K562 (cell line): ENCODE data around the gene BLVRA. TPM values are rescaled to one million over a fixed set of nuclear protein-coding genes. Genes with fewer than 3 reads are reported as not detected.

Source experiments
- ATAC-seq: fragments of 200-7000 bp; cut with Tn5 transposase; 3 replicates; pipeline ENCODE4 v1.9.1; 2020; ENCODE audit warnings: moderate library complexity
- BruUV-seq: library from RNA; stranded (reverse); fragments of 400-500 nt; replicated peaks from 2 replicates; lab custom pipeline; 2021; lab: Mats Ljungman, UMichigan
- CTCF ChIA-PET: fragments of 300-600 bp; formaldehyde crosslinking; extraction: SDS; loops from one replicate; lab custom pipeline; 2021; ENCODE audit warnings: low intra/inter-chr PET ratio; lab: Yijun Ruan, JAX
- POLR2A ChIA-PET: fragments of 300-600, 350-650 bp; sonication (Branson Sonifier 250); formaldehyde crosslinking; extraction: SDS; loops from one replicate; lab custom pipeline; 2021; ENCODE audit warnings: antibody characterized with exemption, inconsistent platforms; lab: Yijun Ruan, JAX
- DNase-seq, 4 experiments: peaks; one replicate each; pipeline versions ENCODE4 v3.0.0 to v3.0.0-alpha.2; 2011 to 2018; ENCODE audit warnings: low spot score in 3 of 4, mixed read lengths in 3 of 4; ENCODE audit errors: extremely low read depth in 1 of 4
- FAIRE-seq: peaks from 2 replicates; lab custom pipeline; 2011; peaks lifted over from hg19 to GRCh38; lab: Jason Lieb, UNC
- H2AFZ ChIP-seq: 2 replicates; pipeline ENCODE4 v1.6.0; 2011; ENCODE audit warnings: low read depth, low read length, control low read depth, inconsistent platforms
- H3K27ac ChIP-seq: fragments of 200-600 bp; 3 replicates; pipeline ENCODE4 v1.8.0; 2011; ENCODE audit warnings: low read depth, mild to moderate bottlenecking, control low read depth, inconsistent platforms, low read length, moderate library complexity, mixed read lengths; ENCODE audit errors: extremely low read depth
- H3K27me3 ChIP-seq, 2 experiments: fragments of 300-600 bp in 1 of 2; 2 replicates in 1 of 2; 3 replicates in 1 of 2; pipeline versions ENCODE4 v1.6.0 to v1.8.0; 2011; ENCODE audit warnings: inconsistent platforms in 2 of 2, low read length in 2 of 2, mild to moderate bottlenecking in 1 of 2, mixed read lengths in 1 of 2, moderate library complexity in 1 of 2; ENCODE audit not compliant: control insufficient read depth in 2 of 2, insufficient read depth in 2 of 2
- H3K36me3 ChIP-seq: fragments of 300-600 bp; 3 replicates; pipeline ENCODE4 v1.8.0; 2011; ENCODE audit warnings: mild to moderate bottlenecking, low read length, inconsistent platforms; ENCODE audit not compliant: control insufficient read depth, insufficient read depth
- H3K4me1 ChIP-seq, 2 experiments: fragments of 200-600 bp in 1 of 2; replicated peaks in 1 of 2; 2 replicates in 1 of 2; 3 replicates in 1 of 2; pipeline versions ENCODE4 v1.5.1 to v1.8.0; 2011; ENCODE audit warnings: inconsistent platforms in 2 of 2, low read length in 2 of 2, mild to moderate bottlenecking in 1 of 2, mixed read lengths in 1 of 2, moderate library complexity in 1 of 2; ENCODE audit not compliant: control insufficient read depth in 2 of 2, insufficient read depth in 2 of 2
- H3K4me2 ChIP-seq: 2 replicates; pipeline ENCODE4 v1.6.1; 2011; ENCODE audit warnings: low read length, control low read depth, inconsistent platforms, mixed read lengths; ENCODE audit not compliant: insufficient read depth
- H3K4me3 ChIP-seq: fragments of 200-600 bp; sonication (generic), shearing (Covaris generic); 2 replicates; pipeline ENCODE4 v1.5.1; 2016; ENCODE audit warnings: control low read depth, inconsistent platforms
- H3K79me2 ChIP-seq: fragments of 200-600 bp; 3 replicates; pipeline ENCODE4 v1.8.0; 2011; ENCODE audit warnings: low read length, inconsistent platforms; ENCODE audit not compliant: control insufficient read depth, insufficient read depth
- H3K9ac ChIP-seq, 2 experiments: 2 replicates each; pipeline versions ENCODE4 v1.6.0 to v1.6.1; 2011; ENCODE audit warnings: low read depth in 2 of 2, low read length in 2 of 2, control low read depth in 1 of 2, inconsistent platforms in 1 of 2, mild to moderate bottlenecking in 1 of 2, mixed read lengths in 1 of 2; ENCODE audit not compliant: insufficient read depth in 1 of 2
- H3K9me1 ChIP-seq: one replicate; pipeline ENCODE4 v1.6.0; 2011; ENCODE audit warnings: inconsistent platforms, mild to moderate bottlenecking, low read length, moderate library complexity; ENCODE audit not compliant: control insufficient read depth, insufficient read depth
- H3K9me3 ChIP-seq: replicated peaks from 2 replicates; pipeline ENCODE4 v1.5.1; 2011; ENCODE audit warnings: low read depth, low read length, inconsistent platforms; ENCODE audit not compliant: control insufficient read depth, insufficient read depth
- H4K20me1 ChIP-seq: replicated peaks from 2 replicates; pipeline ENCODE4 v1.6.1; 2011; ENCODE audit warnings: low read length, inconsistent platforms, mixed read lengths; ENCODE audit not compliant: control insufficient read depth, insufficient read depth
- AFF1 ChIP-seq, 2 experiments: fragments of 450-650 bp; IDR thresholded peaks; 2 replicates each; pipeline ENCODE4 v1.6.1; 2018; ENCODE audit warnings: mild to moderate bottlenecking in 2 of 2, low read depth in 1 of 2; ENCODE audit not compliant: partially characterized antibody in 2 of 2
- CTCF ChIP-seq, 3 experiments: IDR thresholded peaks in 2 of 3; conservative IDR thresholded peaks in 1 of 3; 2 replicates each; pipeline ENCODE4 v1.5.1; 2011 to 2012; ENCODE audit warnings: low read length in 3 of 3, mild to moderate bottlenecking in 3 of 3, control low read depth in 2 of 3, improper control_type of control experiment in 1 of 3, inconsistent platforms in 1 of 3, low read depth in 1 of 3, mixed read lengths in 1 of 3, moderate library complexity in 1 of 3; ENCODE audit not compliant: insufficient read depth in 2 of 3
- EHMT2 ChIP-seq: fragments of 450-650 bp; IDR thresholded peaks from 2 replicates; pipeline ENCODE4 v1.6.1; 2018; ENCODE audit warnings: antibody characterized with exemption
- HCFC1 ChIP-seq: IDR thresholded peaks from 2 replicates; pipeline ENCODE4 v1.6.1; 2012; ENCODE audit warnings: low read depth, low read length, improper control_type of control experiment
- SNIP1 ChIP-seq: fragments of 450-650 bp; IDR thresholded peaks from 2 replicates; pipeline ENCODE4 v1.7.1; 2017; ENCODE audit warnings: low read depth, mild to moderate bottlenecking
- SUPT5H ChIP-seq: fragments of 450-650 bp; IDR thresholded peaks from 2 replicates; pipeline ENCODE4 v1.6.1; 2016
- WGBS: fragments of 100-300 bp; shearing (Covaris generic); methylation state at CpG from one replicate; pipeline ENCODE4 v1.1.6; 2016; ENCODE audit warnings: low coverage, mixed read lengths; ENCODE audit not compliant: insufficient coverage; ENCODE audit errors: missing lambda C conversion rate; 5-methylcytosine and 5-hydroxymethylcytosine counted together
- in situ Hi-C: fragments of 300-500 bp; cut with MboI; formaldehyde crosslinking; loops from 4 replicates; pipeline ENCODE4 v1.15.0; 2018; ENCODE audit warnings: inconsistent platforms, mixed read lengths
- intact Hi-C: fragments of 100-400 bp; cut with micrococcal nuclease; formaldehyde crosslinking; loops from 2 replicates; pipeline ENCODE4 v1.14.2; 2022
- polyA plus RNA-seq, 8 experiments: library from polyadenylated mRNA; depleted of rRNA in 4 of 8; stranded (reverse) in 5 of 8; unstranded in 3 of 8; fragments of >200 nt; fragmentation: Nextera tagmentation in 2 of 8; fragmentation: Illumina TruSeq in 1 of 8; extraction: Ambion mirVana in 2 of 8; extraction: Trizol in 1 of 8; gene quantifications; 2 replicates each; pipeline versions ENCODE4 v1.2.1 to v1.2.3, GENCODE V29; 2011 to 2014; ENCODE audit warnings: inconsistent platforms in 1 of 8, missing spikeins in 1 of 8
- total RNA-seq, 7 experiments: library from RNA; depleted of rRNA in 6 of 7; stranded (reverse); fragments of >200 nt in 6 of 7; fragmentation: Illumina TruSeq in 2 of 7; extraction: Trizol in 2 of 7; gene quantifications; 2 replicates each; pipeline versions ENCODE4 v1.2.1 to v1.2.3, GENCODE V29; 2011 to 2021; ENCODE audit warnings: low replicate concordance in 1 of 7

BLVRA gene
- total and polyA plus RNA-seq, 9 of the 15 experiments (the other 6 are each of a cell fraction or from before 2014, with no cell fraction given), result 48.5 to 147 (median 61.5) TPM

GRCh38 chr7:43761938-43762692, 3.6 kb downstream of the BLVRA start (continued):
- TF ChIP-seq AFF1 (IDR thresholded peaks at IDR 0.05; ENCODE audit: low read depth in 1 of 2, partially characterized antibody in 2 of 2) (no peak), SNIP1 (no peak), SUPT5H (no peak), EHMT2 (no peak)
- TF ChIP-seq, all 486 proteins: peak for 4

GRCh38 chr7:43763183-43763582, 4.7 kb downstream of the BLVRA start:
- CTCF ChIA-PET, result interaction anchor here (1.0 kb wide), 1 partner anchor 75 kb away, joined by 3 read pairs; no protein-coding TSS in a partner anchor
- FAIRE-seq (no peak), ATAC-seq (no peak), DNase-seq (no peak)
- in situ Hi-C loops, result no loop called here
- Histone ChIP-seq H4K20me1 (0 out of 2 replicates have a peak, but pooled peaks cover 3% of the 10 kb centered on the region), H3K9me3 (no peaks in the 10 kb centered on the region), H3K4me1 (peaks cover 32 to 54% of the 10 kb centered on the region in 2 experiments), H3K36me3 (no peaks in the 10 kb centered on the region; the same call in 2 of the 3 replicates), H3K27ac (no peak overlapping the region), H3K4me3 (no peak overlapping the region), H3K4me2 (no peak overlapping the region), H2AFZ (no peak overlapping the region), H3K27me3 (no peaks in the 10 kb centered on the region), H3K9ac (peak overlapping the region in 1 of 2 experiments; percentile 66; a peak in 2 of 4 replicates), H3K79me2 (peaks cover 78% of the 10 kb centered on the region), H3K9me1 (no peaks in the 10 kb centered on the region)
- TF ChIP-seq HCFC1, result no peak
- peak; percentile 7 to 21 (median 14); a peak in 3 of 6 replicates for TF ChIP-seq CTCF (IDR thresholded peaks at IDR 0.05 in 2 of 3, conservative IDR thresholded peaks at IDR 0.05 in 1 of 3; ENCODE audit: insufficient read depth in 2 of 3, low read depth in 1 of 3, low read length in 3 of 3)
- POLR2A ChIA-PET, result interaction anchor here (1.4 kb wide), 1 partner anchor 27 kb away, joined by 3 read pairs; no protein-coding TSS in a partner anchor
- intact Hi-C loops, result loop anchor here (5.0 kb wide), 1 partner anchor 34 kb away; no protein-coding TSS in a partner anchor
- no TSS peak for BruUV-seq
- WGBS, result 66% methylated on average over 2 of the region's 3 CpGs
